PFSK-1 (cell line): ENCODE results near the gene ABCF3.

Experiments used
- POLR2AphosphoS5 ChIP-seq: IDR thresholded peaks from 2 replicates; pipeline ENCODE4 v1.6.1; 2012; ENCODE audit warnings: low read depth, mild to moderate bottlenecking, control low read depth, low read length, moderate library complexity
- SIN3A ChIP-seq: IDR thresholded peaks from 2 replicates; pipeline ENCODE4 v1.6.1; 2012; ENCODE audit warnings: mild to moderate bottlenecking, low read length, moderate library complexity, borderline replicate concordance; ENCODE audit not compliant: insufficient read depth

DNA sequence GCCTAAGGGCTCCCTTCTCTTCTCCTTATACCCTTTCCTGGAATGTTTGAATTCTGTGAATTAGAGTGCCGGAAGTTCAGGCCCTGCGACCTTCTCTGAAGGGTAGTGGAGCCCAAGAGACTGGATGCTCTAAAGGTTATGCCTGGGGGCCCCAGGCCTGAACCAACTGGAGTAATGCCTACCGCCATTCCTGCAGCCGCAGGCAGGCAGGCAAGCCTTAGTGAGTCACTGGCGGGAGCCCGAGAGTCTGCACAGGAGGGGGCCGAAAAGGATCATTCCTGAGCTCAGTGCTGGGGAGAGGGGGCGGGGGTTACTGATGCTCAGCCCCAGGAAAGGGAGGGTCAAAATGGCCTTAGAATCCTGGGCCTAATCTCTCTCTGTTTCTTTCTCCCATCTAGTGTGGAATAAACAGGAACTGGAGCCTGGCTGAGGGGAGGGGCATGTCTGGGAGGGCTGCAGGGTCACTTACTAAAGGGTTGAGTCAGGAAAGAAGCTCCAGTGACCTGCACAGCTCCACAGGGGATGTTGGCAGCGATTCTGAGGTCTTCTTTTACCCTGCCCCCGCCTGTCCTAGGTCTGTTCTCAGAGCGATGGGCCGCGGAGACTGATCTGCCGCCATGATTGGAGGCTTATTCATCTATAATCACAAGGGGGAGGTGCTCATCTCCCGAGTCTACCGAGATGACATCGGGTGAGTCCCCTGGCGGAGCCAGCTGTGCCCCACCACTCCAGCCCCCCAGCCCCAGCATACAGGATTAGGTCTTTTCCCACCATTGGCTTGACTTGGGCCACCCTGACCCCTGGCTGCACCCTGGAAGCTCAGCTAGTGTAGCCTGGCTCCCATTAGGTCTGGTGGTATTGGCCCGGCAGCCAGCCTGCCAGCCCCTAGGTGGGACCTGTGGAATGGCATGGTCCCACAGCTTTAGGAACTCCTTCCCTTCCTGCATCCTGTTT is 9.3 kb upstream of the ABCF3 start:
- TF ChIP-seq SIN3A (0 out of 2 replicates have a peak, but pooled peaks have one; percentile 10), POLR2AphosphoS5 (peak; percentile 55; the same call in 1 of the 2 replicates)
